SK-N-DZ (cell line): ENCODE results near the gene MTHFD1.

Source experiments
- small RNA-seq, 2 experiments: library from RNA; depleted of rRNA; stranded (forward); fragments of <200 nt; gene quantifications; one replicate each; pipeline ENCODE3, GENCODE V24; 2014

The MTHFD1 gene

Small RNAs within 50 kb of the gene (small RNA-seq; reads per million reads assigned to genes)
- 0 reads per million in 2 experiments for gene AL161756.2
